A549 (cell line): Measurements from ENCODE around the gene VARS2. TPM values are rescaled to one million over a fixed set of nuclear protein-coding genes. Genes with fewer than 3 reads are reported as not detected.

Experiments
- ATAC-seq, 2 experiments: fragments of 200-7000 bp in 1 of 2; fragments of >200 bp in 1 of 2; cut with Nextera tagmentation in 1 of 2; cut with Tn5 transposase in 1 of 2; 3 replicates each; pipeline versions ENCODE4 v1.8.0 to v1.9.1; 2018 to 2020; ENCODE audit warnings: mild to moderate bottlenecking in 1 of 2, moderate library complexity in 1 of 2
- CTCF ChIA-PET: fragments of 300-600 bp; sonication (Branson Sonifier 250); formaldehyde crosslinking; extraction: SDS; loops from one replicate; lab custom pipeline; 2021; ENCODE audit warnings: antibody characterized with exemption, inconsistent platforms; lab: Yijun Ruan, JAX
- POLR2A ChIA-PET: fragments of 350-600 bp; formaldehyde crosslinking; extraction: SDS; loops from one replicate; lab custom pipeline; 2021; ENCODE audit warnings: antibody characterized with exemption, inconsistent platforms; lab: Yijun Ruan, JAX
- DNase-seq, 2 experiments: peaks; one replicate each; pipeline versions ENCODE4 v3.0.0 to v3.0.0-alpha.2; 2011 to 2016; ENCODE audit warnings: low read depth in 1 of 2, low spot score in 1 of 2
- FAIRE-seq: peaks from 2 replicates; lab custom pipeline; 2011; peaks lifted over from hg19 to GRCh38; lab: Jason Lieb, UNC
- H3K27ac ChIP-seq, 2 experiments: fragments of >200 bp; sonication (Bioruptor Twin); formaldehyde crosslinking; 3 replicates each; pipeline ENCODE4 v1.5.1; 2016 to 2017
- H3K4me1 ChIP-seq: fragments of >200 bp; sonication (Bioruptor Twin); formaldehyde crosslinking; 3 replicates; pipeline ENCODE4 v1.6.1; 2016
- H3K4me2 ChIP-seq: fragments of >200 bp; sonication (Bioruptor Twin); formaldehyde crosslinking; 3 replicates; pipeline ENCODE4 v1.6.1; 2016
- H3K4me3 ChIP-seq: fragments of >200 bp; sonication (Bioruptor Twin); formaldehyde crosslinking; 3 replicates; pipeline ENCODE4 v1.5.1; 2016
- H3K9me3 ChIP-seq: fragments of >200 bp; sonication (Bioruptor Twin); formaldehyde crosslinking; 3 replicates; pipeline ENCODE4 v1.6.1; 2016
- ATOH8 ChIP-seq: fragments of 250-450 bp; sonication (Bioruptor Pico); IDR thresholded peaks from 2 replicates; pipeline ENCODE4 v1.5.0; 2020; ENCODE audit warnings: low read depth, mild to moderate bottlenecking, moderate library complexity
- CHD2 ChIP-seq: fragments of 150-350 bp; IDR thresholded peaks from 2 replicates; pipeline ENCODE4 v1.6.1; 2014; ENCODE audit warnings: low read length; ENCODE audit not compliant: partially characterized antibody
- CHD4 ChIP-seq: fragments of 200-600 bp; sonication (generic); IDR thresholded peaks from 2 replicates; pipeline ENCODE4 v1.6.1; 2016; ENCODE audit warnings: antibody characterized with exemption, mild to moderate bottlenecking, borderline replicate concordance
- E2F6 ChIP-seq: IDR thresholded peaks from 2 replicates; pipeline ENCODE4 v1.6.1; 2012; ENCODE audit warnings: low read depth, borderline replicate concordance
- EHMT2 ChIP-seq: fragments of 200-600 bp; sonication (generic); IDR thresholded peaks from 2 replicates; pipeline ENCODE4 v1.6.1; 2016; ENCODE audit warnings: antibody characterized with exemption, low read depth, mild to moderate bottlenecking, moderate library complexity
- ESRRA ChIP-seq: fragments of 150-350 bp; IDR thresholded peaks from 2 replicates; pipeline ENCODE4 v1.6.1; 2014; ENCODE audit warnings: mild to moderate bottlenecking, low read length, borderline replicate concordance
- FOSB ChIP-seq: fragments of 250-450 bp; sonication (Bioruptor Pico); IDR thresholded peaks from 2 replicates; pipeline ENCODE4 v1.5.0; 2020; ENCODE audit warnings: mild to moderate bottlenecking, moderate library complexity
- FOXS1 ChIP-seq: fragments of 250-450 bp; sonication (Bioruptor Pico); IDR thresholded peaks from 2 replicates; pipeline ENCODE4 v1.5.0; 2020; ENCODE audit warnings: mild to moderate bottlenecking, moderate library complexity
- HES2 ChIP-seq: fragments of >200 bp; sonication (Bioruptor Twin); formaldehyde crosslinking; IDR thresholded peaks from 2 replicates; pipeline ENCODE4 v1.6.1; 2016
- HEYL ChIP-seq: fragments of 250-450 bp; sonication (Bioruptor Pico); IDR thresholded peaks from 2 replicates; pipeline ENCODE4 v1.8.0; 2021; ENCODE audit warnings: mild to moderate bottlenecking, moderate library complexity
- HMGXB4 ChIP-seq: fragments of 250-450 bp; sonication (Bioruptor Pico); IDR thresholded peaks from 2 replicates; pipeline ENCODE4 v1.5.0; 2021; ENCODE audit warnings: mild to moderate bottlenecking, moderate library complexity, borderline replicate concordance
- HOXA7 ChIP-seq: fragments of 250-450 bp; sonication (Bioruptor Pico); IDR thresholded peaks from 2 replicates; pipeline ENCODE4 v1.5.0; 2020; ENCODE audit warnings: mild to moderate bottlenecking, moderate library complexity
- HOXB13 ChIP-seq: fragments of 250-450 bp; sonication (Bioruptor Pico); IDR thresholded peaks from 2 replicates; pipeline ENCODE4 v1.5.0; 2020; ENCODE audit warnings: low read depth, mild to moderate bottlenecking, moderate library complexity
- HOXB5 ChIP-seq: fragments of 250-450 bp; sonication (Bioruptor Pico); IDR thresholded peaks from 2 replicates; pipeline ENCODE4 v1.5.0; 2020; ENCODE audit warnings: mild to moderate bottlenecking, moderate library complexity
- JUN ChIP-seq, 2 experiments: fragments of >200 bp; sonication (Bioruptor Twin); formaldehyde crosslinking; IDR thresholded peaks; 2 replicates in 1 of 2; 3 replicates in 1 of 2; pipeline ENCODE4 v1.6.1; 2016 to 2017
- KDM1A ChIP-seq: fragments of 200-600 bp; sonication (generic); IDR thresholded peaks from 2 replicates; pipeline ENCODE4 v1.6.1; 2016; ENCODE audit warnings: low read depth, mild to moderate bottlenecking
- NR3C1 ChIP-seq: fragments of >200 bp; sonication (Bioruptor Twin); formaldehyde crosslinking; IDR thresholded peaks from 3 replicates; pipeline ENCODE4 v1.6.1; 2017
- PHF8 ChIP-seq: fragments of 200-600 bp; sonication (generic); IDR thresholded peaks from 2 replicates; pipeline ENCODE4 v1.6.1; 2016; ENCODE audit warnings: low read depth, mild to moderate bottlenecking, antibody characterized with exemption, moderate library complexity, borderline replicate concordance
- RNF2 ChIP-seq: fragments of 200-600 bp; sonication (generic); IDR thresholded peaks from 2 replicates; pipeline ENCODE4 v1.6.1; 2016; ENCODE audit warnings: low read depth, mild to moderate bottlenecking, antibody characterized with exemption, moderate library complexity, borderline replicate concordance
- TP53 ChIP-seq: fragments of 250-450 bp; sonication (Bioruptor Pico); IDR thresholded peaks from 2 replicates; pipeline ENCODE4 v1.5.0; 2021; ENCODE audit warnings: mild to moderate bottlenecking, moderate library complexity
- USF2 ChIP-seq: fragments of 450-650 bp; IDR thresholded peaks from 2 replicates; pipeline ENCODE4 v1.6.1; 2014; ENCODE audit warnings: antibody characterized with exemption
- ZC3H11A ChIP-seq: fragments of 450-650 bp; IDR thresholded peaks from 2 replicates; pipeline ENCODE4 v1.6.1; 2014; ENCODE audit warnings: antibody characterized with exemption, mild to moderate bottlenecking
- WGBS: methylation state at CpG from one replicate; pipeline ENCODE4 v1.1.6; 2017; ENCODE audit errors: missing lambda C conversion rate; 5-methylcytosine and 5-hydroxymethylcytosine counted together
- polyA plus RNA-seq, 4 experiments: library from polyadenylated mRNA; depleted of rRNA in 3 of 4; stranded (reverse); fragments of >200 nt; fragmentation: RNase III in 1 of 4; extraction: RNeasy Plus Mini Kit Qiagen cat#74134 plus additional on column Dnase treatment in 1 of 4; gene quantifications; 2 replicates in 3 of 4; 3 replicates in 1 of 4; pipeline ENCODE4 v1.2.3, GENCODE V29; 2011 to 2017

The VARS2 gene
- polyA plus RNA-seq, 2 of the 4 experiments (the other 2 are of a cell fraction): 15.0 to 15.5 TPM

GRCh38 chr6:30881392-30882203 lies 32.4 kb upstream of the VARS2 start:
- H3K4me2 ChIP-seq: no peak overlapping the region
- ChIA-PET CTCF (interaction anchor here (0.9 to 3.7 kb wide), 11 partner anchors 14 to 202 kb away, joined by 3 to 25 read pairs (median 8); partner anchors contain the start of gene VARS2), POLR2A (no interaction called here)
- DNase-seq (no peak), FAIRE-seq (no peak), ATAC-seq (no peak)
- H3K4me3 ChIP-seq: no peak overlapping the region
- 88% methylated on average over 14 of the region's 14 CpGs for WGBS
- peak overlapping the region; percentile 99; a peak in 5 of 6 replicates for H3K27ac ChIP-seq
- H3K4me1 ChIP-seq: peaks cover 30% of the 10 kb centered on the region
- no peaks in the 10 kb centered on the region for H3K9me3 ChIP-seq
- TF ChIP-seq HOXB13 (CRISPR knock-in tag) (no peak), ESRRA (no peak), HES2 (no peak), CHD2 (no peak), USF2 (no peak), KDM1A (no peak), ATOH8 (CRISPR knock-in tag) (no peak), RNF2 (no peak), FOXS1 (no peak), FOSB (CRISPR knock-in tag) (no peak), HOXA7 (CRISPR knock-in tag) (no peak)

GRCh38 chr6:30882204-30882758 lies 31.8 kb upstream of the VARS2 start:
- no peak for DNase-seq
- no peak for FAIRE-seq
- H3K4me2 ChIP-seq: peak overlapping the region; percentile 74
- ChIA-PET CTCF (interaction anchor here (0.6 to 3.7 kb wide), 9 partner anchors 13 to 203 kb away, joined by 3 to 25 read pairs (median 8); partner anchors contain the start of gene VARS2), POLR2A (interaction anchor here (0.6 kb wide), 1 partner anchor 155 kb away, joined by 4 read pairs; no protein-coding TSS in a partner anchor)
- WGBS: 85% methylated on average over 7 of the region's 8 CpGs
- H3K4me3 ChIP-seq: no peak overlapping the region
- ATAC-seq: no peak
- peaks cover 32% of the 10 kb centered on the region for H3K4me1 ChIP-seq
- no peaks in the 10 kb centered on the region for H3K9me3 ChIP-seq
- peak overlapping the region; percentile 99; a peak in 5 of 6 replicates for H3K27ac ChIP-seq
- TF ChIP-seq TP53 (CRISPR knock-in tag) (no peak), E2F6 (no peak), PHF8 (no peak), JUN (IDR thresholded peaks at IDR 0.05) (no peak), ESRRA (no peak), NR3C1 (no peak), ZC3H11A (no peak), CHD4 (no peak), HEYL (CRISPR knock-in tag) (no peak), HMGXB4 (CRISPR knock-in tag) (no peak), HOXB5 (CRISPR knock-in tag) (no peak), EHMT2 (no peak), USF2 (no peak), HOXA7 (CRISPR knock-in tag) (no peak)
